Fibroblast of mammary gland (primary cell): ENCODE data around the gene DEPP1.
A peak's percentile ranks its signal among the peaks of the same experiment; 100 is the strongest.

Experiments
- DNase-seq: peaks from one replicate; pipeline ENCODE4 v3.0.0-alpha.2; 2010; ENCODE audit warnings: low read depth
- H3K4me3 ChIP-seq: 2 replicates; pipeline ENCODE4 v1.5.1; 2011; ENCODE audit warnings: low read depth, mild to moderate bottlenecking, low read length, moderate library complexity; ENCODE audit not compliant: control insufficient read depth
- CTCF ChIP-seq: conservative IDR thresholded peaks from 2 replicates; pipeline ENCODE4 v1.5.1; 2011; ENCODE audit warnings: low read depth, low read length, inconsistent platforms; ENCODE audit not compliant: control insufficient read depth, insufficient read depth

DEPP1 gene

GRCh38 chr10:44979281-44980191, 927 bp upstream of the DEPP1 start:
- TF ChIP-seq CTCF: no peak
- DNase-seq: no peak
- no peak overlapping the region for H3K4me3 ChIP-seq

- H3K4me3 ChIP-seq: peak overlapping the region; percentile 54
- TF ChIP-seq CTCF: no peak
- DNase-seq: no peak
These were observed 418 bp downstream of the DEPP1 start for GRCh38 chr10:44978213-44978569.

GRCh38 chr10:44977287-44978212, 1.1 kb downstream of the DEPP1 start:
- no peak for TF ChIP-seq CTCF
- peak overlapping the region; percentile 54 for H3K4me3 ChIP-seq
- no peak for DNase-seq

GRCh38 chr10:44976352-44977198, 2.0 kb downstream of the DEPP1 start:
- peak overlapping the region; percentile 4 for H3K4me3 ChIP-seq

GRCh38 chr10:44975431-44976331, 2.9 kb downstream of the DEPP1 start:
- no peak for TF ChIP-seq CTCF
- DNase-seq: peak; percentile 54
- no peak overlapping the region for H3K4me3 ChIP-seq

More at GRCh38 chr10:44976352-44977198, 2.0 kb downstream of the DEPP1 start:
- DNase-seq: no peak
- TF ChIP-seq CTCF: no peak
